HG03378 (cell line): Measurements from ENCODE around the gene DIRAS1.
"Not testable (repeated sequence)": the region's sequence is repeated elsewhere in the genome, so short reads cannot be mapped to it uniquely, and the experiment has no call there.

Experiments
- ATAC-seq: cut with Tn5 transposase; IDR thresholded peaks from one replicate; pipeline ENCODE4 v1.9.1; 2021; ENCODE audit warnings: mild to moderate bottlenecking, moderate library complexity; ENCODE audit not compliant: unreplicated experiment

Gene DIRAS1

GRCh38 chr19:2679439-2679838 is 41.7 kb downstream of the DIRAS1 start:
- ATAC-seq: no peak

DNA sequence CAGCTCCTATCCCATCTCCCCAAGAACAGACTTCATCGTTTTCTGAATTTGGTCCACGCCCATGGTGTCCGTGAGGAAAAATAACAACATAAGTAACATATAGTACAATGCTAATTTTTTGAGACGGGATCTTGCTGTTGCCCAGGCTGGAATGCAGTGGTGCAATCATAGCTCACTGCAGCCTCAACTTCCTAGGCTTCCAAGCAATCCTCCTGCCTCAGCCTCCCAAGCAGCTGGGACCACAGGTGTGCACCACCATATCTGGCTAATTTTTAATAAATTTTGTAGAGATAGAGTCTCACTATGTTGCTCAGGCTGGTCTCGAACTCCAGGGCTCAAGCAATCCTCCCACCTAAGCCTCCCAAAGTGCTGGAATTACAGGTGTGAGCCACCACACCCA is 42.2 kb downstream of the DIRAS1 start:
- ATAC-seq: not testable (repeated sequence)

- no peak for ATAC-seq
Measured at GRCh38 chr19:2678044-2678671, 43.0 kb downstream of the DIRAS1 start.

DNA sequence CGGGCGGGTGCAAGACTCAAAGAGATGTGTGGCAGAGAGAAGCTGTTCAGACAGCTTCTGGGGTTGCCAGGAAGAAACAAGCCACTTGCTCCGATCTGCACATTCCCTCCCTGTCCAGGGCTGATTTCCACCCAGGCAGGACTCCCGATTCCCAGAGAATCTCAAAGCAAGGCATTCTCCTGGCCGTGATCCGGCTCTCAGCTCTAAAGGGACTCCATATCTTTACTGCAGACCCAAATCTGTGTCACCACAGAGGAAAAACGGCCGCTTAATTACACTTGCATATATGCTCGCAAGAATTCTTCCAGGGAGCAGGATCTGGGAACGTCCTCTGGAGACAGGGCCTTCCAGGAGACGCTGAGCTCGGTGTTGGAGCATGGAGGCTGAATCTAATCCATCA is 44.3 kb downstream of the DIRAS1 start:
- ATAC-seq: no peak

- no peak for ATAC-seq
Measured at GRCh38 chr19:2675892-2676291, 45.3 kb downstream of the DIRAS1 start.

GRCh38 chr19:2670217-2670616 is 51.0 kb downstream of the DIRAS1 start:
- ATAC-seq: no peak

- ATAC-seq: no peak
Measured at GRCh38 chr19:2668175-2668763, 52.9 kb downstream of the DIRAS1 start.

DNA sequence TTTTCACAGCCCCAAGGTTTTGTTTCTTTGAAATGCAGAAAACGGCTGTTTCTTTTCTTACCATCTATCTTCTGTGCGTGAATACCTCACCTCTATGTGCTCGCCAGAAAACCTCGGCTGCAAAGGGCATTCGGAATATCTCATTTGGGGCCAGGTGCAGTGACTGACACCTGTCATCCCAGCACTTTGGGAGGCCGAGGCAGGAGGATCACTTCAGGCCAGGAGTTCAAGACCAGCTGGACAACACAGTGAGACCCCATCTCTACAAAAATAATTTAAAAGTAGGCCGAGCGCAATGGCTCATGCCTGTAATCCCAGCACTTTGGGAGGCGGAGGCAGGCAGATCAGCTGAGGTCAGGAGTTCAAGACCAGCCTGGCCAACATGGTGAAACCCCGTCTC is 53.8 kb downstream of the DIRAS1 start:
- ATAC-seq: not testable (repeated sequence)

GRCh38 chr19:2666344-2666994 is 54.7 kb downstream of the DIRAS1 start:
- ATAC-seq: no peak

DNA sequence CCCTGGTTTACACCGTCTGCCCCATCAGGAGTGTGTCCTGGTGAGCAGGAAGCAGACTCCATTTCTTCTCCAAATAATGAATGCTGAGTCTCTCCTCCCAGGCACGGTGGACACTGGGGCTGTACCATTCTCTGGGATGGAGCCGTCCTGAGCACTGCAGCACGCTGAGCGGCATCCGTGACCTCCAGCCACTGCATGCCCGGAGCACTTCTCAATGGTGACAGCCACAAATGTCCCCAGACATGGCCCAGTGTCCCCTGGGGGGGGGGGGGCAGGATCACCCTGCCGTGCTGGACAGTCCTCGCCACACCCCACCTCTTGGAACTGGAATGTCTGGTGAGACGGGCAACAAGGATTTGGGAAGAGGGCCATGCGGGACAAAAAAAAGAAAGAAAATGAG is 56.1 kb downstream of the DIRAS1 start:
- no peak for ATAC-seq
